Brain microvascular endothelial cell (primary cell): Measurements from ENCODE around the gene JAG2.

Experiments used
- DNase-seq: peaks from one replicate; pipeline ENCODE4 v3.0.0-alpha.2; 2020
- H3K27ac ChIP-seq: fragments of 250-450 bp; sonication (Bioruptor Pico); 2 replicates; pipeline ENCODE4 v1.5.1; 2020; ENCODE audit warnings: mild to moderate bottlenecking, moderate library complexity
- H3K27me3 ChIP-seq: fragments of 250-450 bp; sonication (Bioruptor Pico); replicated peaks from 2 replicates; pipeline ENCODE4 v1.5.1; 2020; ENCODE audit warnings: mild to moderate bottlenecking
- H3K36me3 ChIP-seq: fragments of 250-450 bp; sonication (Bioruptor Pico); replicated peaks from 2 replicates; pipeline ENCODE4 v1.5.1; 2020; ENCODE audit warnings: mild to moderate bottlenecking
- H3K4me3 ChIP-seq: 2 replicates; pipeline ENCODE4 v1.5.1; 2011; ENCODE audit warnings: low read depth, mild to moderate bottlenecking, control low read depth, low read length, moderate library complexity
- CTCF ChIP-seq: IDR thresholded peaks from 2 replicates; pipeline ENCODE4 v1.5.1; 2011; ENCODE audit warnings: low read depth, mild to moderate bottlenecking, moderate library complexity, low read length, control low read depth, inconsistent platforms; ENCODE audit errors: missing control alignments
- in situ Hi-C: cut with HindIII; loops from 2 replicates; pipeline ENCODE4 v1.10.0; 2017; ENCODE audit warnings: low sequenced_read_pairs, low pct_ligation_motif_present

The JAG2 gene

GRCh38 chr14:105149146-105149781, 19.3 kb downstream of the JAG2 start:
- in situ Hi-C loops, result no loop called here
- Histone ChIP-seq H3K36me3 (no peaks in the 10 kb centered on the region), H3K4me3 (no peak overlapping the region), H3K27ac (no peak overlapping the region), H3K27me3 (no peaks in the 10 kb centered on the region)
- DNase-seq, result no peak
- TF ChIP-seq CTCF, result no peak

- no peak for TF ChIP-seq CTCF
- no peak for DNase-seq
- Histone ChIP-seq H3K4me3 (no peak overlapping the region), H3K36me3 (no peaks in the 10 kb centered on the region), H3K27me3 (no peaks in the 10 kb centered on the region), H3K27ac (no peak overlapping the region)
- in situ Hi-C loops, result no loop called here
These were observed 19.9 kb downstream of the JAG2 start for GRCh38 chr14:105148604-105149145.

GRCh38 chr14:105147671-105148603, 20.6 kb downstream of the JAG2 start:
- Histone ChIP-seq H3K4me3 (no peak overlapping the region), H3K27ac (no peak overlapping the region), H3K27me3 (no peaks in the 10 kb centered on the region), H3K36me3 (no peaks in the 10 kb centered on the region)
- no peak for TF ChIP-seq CTCF
- in situ Hi-C loops, result no loop called here
- no peak for DNase-seq

- Histone ChIP-seq H3K27me3 (no peaks in the 10 kb centered on the region), H3K4me3 (no peak overlapping the region), H3K36me3 (no peaks in the 10 kb centered on the region), H3K27ac (no peak overlapping the region)
- in situ Hi-C loops, result no loop called here
- no peak for DNase-seq
- no peak for TF ChIP-seq CTCF
These were observed 21.5 kb downstream of the JAG2 start for GRCh38 chr14:105146976-105147635.

- DNase-seq, result no peak
- no peak for TF ChIP-seq CTCF
- Histone ChIP-seq H3K27me3 (no peaks in the 10 kb centered on the region), H3K36me3 (no peaks in the 10 kb centered on the region), H3K27ac (no peak overlapping the region), H3K4me3 (no peak overlapping the region)
- in situ Hi-C loops, result no loop called here
These were observed 22.2 kb downstream of the JAG2 start for GRCh38 chr14:105146181-105146975.
